ENCODE measurements around the gene PTGES. TPM values are rescaled to one million over a fixed set of nuclear protein-coding genes. Genes with fewer than 3 reads are reported as not detected.

PTGES gene
- total and polyA plus RNA-seq, 10 of the 15 experiments (the other 5 are each of a cell fraction or from before 2014, with no cell fraction given): 0.57 TPM; not detected in 9

- H3K27me3 ChIP-seq (replicated peaks in 1 of 2; ENCODE audit: control insufficient read depth in 2 of 2, insufficient read depth in 2 of 2, low read length in 1 of 2): no peaks in the 10 kb centered on the region; a peak in 1 of 4 replicates
Observed at GRCh38 chr9:129777769-129778130, 24.9 kb upstream of the PTGES start.

GRCh38 chr9:129776938-129777768, 24.3 kb upstream of the PTGES start:
- H2AFZ ChIP-seq (ENCODE audit: control insufficient read depth, low read depth, low read length): no peak overlapping the region
- H3K79me2 ChIP-seq (ENCODE audit: control insufficient read depth, insufficient read depth, low read length): no peaks in the 10 kb centered on the region
- H4K20me1 ChIP-seq (ENCODE audit: control insufficient read depth, insufficient read depth): no peaks in the 10 kb centered on the region
- H3K36me3 ChIP-seq (ENCODE audit: control insufficient read depth in 2 of 2, insufficient read depth in 2 of 2, low read length in 1 of 2): no peaks in the 10 kb centered on the region
- ChIA-PET RAD21 (ENCODE audit: unreplicated experiment) (interaction anchor here (0.5 to 0.7 kb wide), 3 partner anchors 40 to 269 kb away, joined by 3 read pairs; no protein-coding TSS in a partner anchor), POLR2A (interaction anchor here (0.6 kb wide), 1 partner anchor 435 kb away, joined by 3 read pairs; no protein-coding TSS in a partner anchor), SMC1A (ENCODE audit: uncharacterized antibody, unreplicated experiment) (no interaction called here), CTCF (interaction anchor here (0.6 to 1.0 kb wide), 4 partner anchors 18 to 1236 kb away, joined by 3 to 4 read pairs (median 3); no protein-coding TSS in a partner anchor)
- no peaks in the 10 kb centered on the region for H3K4me1 ChIP-seq (ENCODE audit: control insufficient read depth, insufficient read depth, low read length)
- H3K9me3 ChIP-seq (replicated peaks; ENCODE audit: control insufficient read depth, insufficient read depth, low read length): no peaks in the 10 kb centered on the region
- no peak overlapping the region for H3K27ac ChIP-seq (ENCODE audit: control insufficient read depth, insufficient read depth)
- no TSS peak for BruUV-seq (replicated peaks)
- no peak overlapping the region for H3K4me2 ChIP-seq (ENCODE audit: control insufficient read depth, insufficient read depth)
- no peak for TF ChIP-seq TCF12 (IDR thresholded peaks at IDR 0.05; ENCODE audit: low read depth, low read length)
- no peak for TF ChIP-seq RAD21 (IDR thresholded peaks at IDR 0.05; ENCODE audit: insufficient read depth, low read depth, low read length)
- TF ChIP-seq HCFC1 (IDR thresholded peaks at IDR 0.05; ENCODE audit: low read length): no peak
- peak; percentile 18; the same call in 1 of the 2 replicates for TF ChIP-seq RUNX3 (IDR thresholded peaks at IDR 0.05; ENCODE audit: low read length)
- peak; percentile 55; the same call in 1 of the 2 replicates for TF ChIP-seq ATF7 (IDR thresholded peaks at IDR 0.05; ENCODE audit: low read depth)
- 0 out of 2 replicates have a peak, but pooled peaks have one; percentile 26 for TF ChIP-seq IKZF1 (conservative IDR thresholded peaks at IDR 0.05)
- no peak for TF ChIP-seq MTA2 (IDR thresholded peaks at IDR 0.05; ENCODE audit: low read depth)
- H3K9ac ChIP-seq (ENCODE audit: control insufficient read depth, insufficient read depth, low read length): no peak overlapping the region
- intact Hi-C loops (cut with micrococcal nuclease; ENCODE audit: unreplicated experiment): no loop called here
- no peak overlapping the region for H3K4me3 ChIP-seq
- 13% methylated on average over 16 of the region's 16 CpGs for WGBS (ENCODE audit: insufficient coverage, insufficient replicate concordance, low lambda C conversion rate, missing lambda C conversion rate)
- ATAC-seq (peak; percentile 63), DNase-seq (ENCODE audit: low read depth, low spot score) (no peak), FAIRE-seq (no peak)
- in situ Hi-C loops (cut with MboI): no loop called here
- H3K27me3 ChIP-seq (replicated peaks in 1 of 2; ENCODE audit: control insufficient read depth in 2 of 2, insufficient read depth in 2 of 2, low read length in 1 of 2): no peaks in the 10 kb centered on the region; a peak in 1 of 4 replicates

More at GRCh38 chr9:129777769-129778130, 24.9 kb upstream of the PTGES start:
- H3K27ac ChIP-seq (ENCODE audit: control insufficient read depth, insufficient read depth): no peak overlapping the region
- BruUV-seq (replicated peaks): no TSS peak
- no peaks in the 10 kb centered on the region for H3K36me3 ChIP-seq (ENCODE audit: control insufficient read depth in 2 of 2, insufficient read depth in 2 of 2, low read length in 1 of 2)
- ATAC-seq: no peak
- RAD21 ChIA-PET (ENCODE audit: unreplicated experiment): interaction anchor here (0.6 to 0.7 kb wide), 2 partner anchors 40 to 48 kb away, joined by 3 read pairs; no protein-coding TSS in a partner anchor
- no peak overlapping the region for H3K4me3 ChIP-seq
- no peak overlapping the region for H3K4me2 ChIP-seq (ENCODE audit: control insufficient read depth, insufficient read depth)
- no peak for FAIRE-seq
- CTCF ChIA-PET: interaction anchor here (1.0 kb wide), 2 partner anchors 19 to 41 kb away, joined by 3 read pairs; no protein-coding TSS in a partner anchor
- H3K9me3 ChIP-seq (replicated peaks; ENCODE audit: control insufficient read depth, insufficient read depth, low read length): no peaks in the 10 kb centered on the region
- in situ Hi-C loops (cut with MboI): no loop called here
- intact Hi-C loops (cut with micrococcal nuclease; ENCODE audit: unreplicated experiment): no loop called here
- no peak for TF ChIP-seq SREBF2 (IDR thresholded peaks at IDR 0.05; ENCODE audit: low read length)
- DNase-seq (ENCODE audit: low read depth, low spot score): no peak
- POLR2A ChIA-PET: no interaction called here
- WGBS (ENCODE audit: insufficient coverage, insufficient replicate concordance, low lambda C conversion rate, missing lambda C conversion rate): 13% methylated on average over 11 of the region's 11 CpGs
- H2AFZ ChIP-seq (ENCODE audit: control insufficient read depth, low read depth, low read length): no peak overlapping the region
- H3K9ac ChIP-seq (ENCODE audit: control insufficient read depth, insufficient read depth, low read length): no peak overlapping the region
- H3K79me2 ChIP-seq (ENCODE audit: control insufficient read depth, insufficient read depth, low read length): no peaks in the 10 kb centered on the region
- SMC1A ChIA-PET (ENCODE audit: uncharacterized antibody, unreplicated experiment): no interaction called here
- no peaks in the 10 kb centered on the region for H4K20me1 ChIP-seq (ENCODE audit: control insufficient read depth, insufficient read depth)
- no peaks in the 10 kb centered on the region for H3K4me1 ChIP-seq (ENCODE audit: control insufficient read depth, insufficient read depth, low read length)

Data from GM12878 (cell line).